ENCODE data around the gene CCR9.

CCR9 gene

DNA sequence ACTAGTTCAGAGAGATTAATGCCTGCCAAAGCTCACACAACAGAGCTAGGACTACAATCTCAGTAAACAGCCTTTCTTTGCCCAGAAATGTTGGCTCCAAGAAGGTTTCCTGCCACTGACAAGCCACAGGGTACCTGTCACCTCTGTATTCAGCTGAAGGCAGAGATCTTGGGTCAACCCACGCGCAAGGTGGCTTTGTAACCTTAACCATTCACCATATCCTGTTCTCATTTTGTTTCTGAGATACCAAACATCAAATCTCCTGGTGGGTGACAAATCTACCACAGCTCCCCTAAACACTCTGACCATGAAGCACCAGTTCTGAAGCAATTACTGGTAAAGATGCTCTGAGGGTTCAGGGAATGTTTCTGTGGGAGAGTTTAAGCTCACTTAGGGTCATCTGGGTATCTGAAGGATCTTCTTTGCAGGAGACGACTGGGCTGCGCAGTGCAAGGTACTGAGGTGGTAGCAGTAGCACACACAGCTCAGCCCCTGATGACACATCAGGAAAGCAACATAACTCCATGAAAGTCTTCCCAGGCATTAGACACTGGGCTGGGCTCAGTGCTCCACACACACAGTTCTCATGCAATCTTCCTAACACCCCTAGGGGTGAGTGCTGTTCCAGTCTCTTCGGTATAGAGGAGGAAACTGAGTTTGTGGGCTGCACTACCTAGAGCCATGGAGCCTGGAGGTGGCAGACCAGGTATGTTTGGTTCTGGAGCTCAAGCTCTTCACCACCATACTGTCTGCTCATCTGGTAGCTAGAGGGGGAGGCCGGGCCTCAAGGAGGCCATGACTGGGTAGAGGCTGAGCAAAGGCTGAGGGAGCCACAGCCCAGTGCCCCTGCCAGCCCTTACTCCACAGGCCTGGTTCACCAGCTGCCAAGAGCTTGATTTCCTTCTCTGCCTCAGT lies 64.6 kb downstream of the CCR9 start:
- DNase-seq (ENCODE audit: low read depth) = no peak
- no peak overlapping the region for H3K4me3 ChIP-seq (ENCODE audit: low read length)

DNA sequence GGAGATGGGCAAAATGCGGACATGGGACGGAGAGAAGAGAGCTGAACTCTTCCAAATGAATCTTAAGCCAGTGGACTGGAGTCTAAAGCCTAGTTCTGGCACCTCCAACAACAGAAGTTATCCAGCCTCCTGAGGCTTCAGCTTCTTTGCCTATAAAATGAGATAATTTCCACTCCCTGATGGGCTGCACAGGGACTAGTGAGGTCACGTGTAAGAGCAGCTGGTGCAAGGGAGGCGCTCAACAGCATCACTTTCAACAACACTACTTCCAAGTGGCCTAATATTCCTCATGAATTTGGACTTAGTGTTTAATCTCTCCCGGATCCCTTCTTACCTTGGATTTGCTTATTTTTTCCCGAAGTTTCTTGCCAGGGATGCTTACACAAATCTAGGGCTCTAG lies 65.6 kb downstream of the CCR9 start:
- TF ChIP-seq, protein P1, sequence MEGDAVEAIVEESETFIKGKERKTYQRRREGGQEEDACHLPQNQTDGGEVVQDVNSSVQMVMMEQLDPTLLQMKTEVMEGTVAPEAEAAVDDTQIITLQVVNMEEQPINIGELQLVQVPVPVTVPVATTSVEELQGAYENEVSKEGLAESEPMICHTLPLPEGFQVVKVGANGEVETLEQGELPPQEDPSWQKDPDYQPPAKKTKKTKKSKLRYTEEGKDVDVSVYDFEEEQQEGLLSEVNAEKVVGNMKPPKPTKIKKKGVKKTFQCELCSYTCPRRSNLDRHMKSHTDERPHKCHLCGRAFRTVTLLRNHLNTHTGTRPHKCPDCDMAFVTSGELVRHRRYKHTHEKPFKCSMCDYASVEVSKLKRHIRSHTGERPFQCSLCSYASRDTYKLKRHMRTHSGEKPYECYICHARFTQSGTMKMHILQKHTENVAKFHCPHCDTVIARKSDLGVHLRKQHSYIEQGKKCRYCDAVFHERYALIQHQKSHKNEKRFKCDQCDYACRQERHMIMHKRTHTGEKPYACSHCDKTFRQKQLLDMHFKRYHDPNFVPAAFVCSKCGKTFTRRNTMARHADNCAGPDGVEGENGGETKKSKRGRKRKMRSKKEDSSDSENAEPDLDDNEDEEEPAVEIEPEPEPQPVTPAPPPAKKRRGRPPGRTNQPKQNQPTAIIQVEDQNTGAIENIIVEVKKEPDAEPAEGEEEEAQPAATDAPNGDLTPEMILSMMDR (IDR thresholded peaks at IDR 0.05; ENCODE audit: insufficient read depth, low read depth, low read length, missing control alignments) = no peak

More for the DNA sequence above, 64.6 kb downstream of the CCR9 start:
- TF ChIP-seq, protein P1 (IDR thresholded peaks at IDR 0.05; ENCODE audit: insufficient read depth, low read depth, low read length, missing control alignments) = no peak

DNA sequence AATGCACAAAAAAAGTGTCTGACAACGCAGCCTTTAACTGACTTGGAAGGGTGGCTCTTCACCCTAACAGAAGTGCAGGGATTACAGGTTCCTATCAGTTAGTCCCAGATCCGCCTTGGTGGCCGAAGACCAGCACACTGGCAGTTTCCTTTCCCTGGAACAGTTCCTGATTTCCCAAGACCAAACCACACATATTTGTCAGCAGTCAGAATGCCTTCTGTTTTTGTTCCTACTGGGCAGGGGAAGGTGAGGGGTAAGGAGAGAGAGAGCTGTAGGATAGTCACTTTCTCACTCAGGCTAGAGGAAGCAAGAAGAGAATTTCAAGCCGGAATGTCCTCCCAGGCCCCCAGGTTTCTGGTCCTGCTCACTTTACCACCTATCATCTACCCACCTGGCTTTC lies 66.1 kb downstream of the CCR9 start:
- no peak overlapping the region for H3K4me3 ChIP-seq (ENCODE audit: low read length)
- TF ChIP-seq, protein P1 (IDR thresholded peaks at IDR 0.05; ENCODE audit: insufficient read depth, low read depth, low read length, missing control alignments) = no peak
- no peak for DNase-seq (ENCODE audit: low read depth)

More for the DNA sequence above, 65.6 kb downstream of the CCR9 start:
- no peak for DNase-seq (ENCODE audit: low read depth)
- no peak overlapping the region for H3K4me3 ChIP-seq (ENCODE audit: low read length)

Data from epithelial cell of esophagus (primary cell).